Measurements from ENCODE around the gene EXT2.

EXT2 gene

GRCh38 chr11:44136176-44136945 lies 40.9 kb downstream of the EXT2 start:
- no peak for DNase-seq

- DNase-seq: no peak
These were observed 41.6 kb downstream of the EXT2 start for GRCh38 chr11:44137057-44137456.

GRCh38 chr11:44138286-44138685 lies 42.8 kb downstream of the EXT2 start:
- DNase-seq: no peak

- DNase-seq: no peak
These were observed 43.5 kb downstream of the EXT2 start for GRCh38 chr11:44138980-44139379.

GRCh38 chr11:44139565-44140330 lies 44.3 kb downstream of the EXT2 start:
- no peak for DNase-seq

- no peak for DNase-seq
These were observed 44.9 kb downstream of the EXT2 start for GRCh38 chr11:44140372-44140771.

- no peak for DNase-seq
These were observed 45.3 kb downstream of the EXT2 start for GRCh38 chr11:44140805-44141204.

- DNase-seq: no peak
These were observed 48.8 kb downstream of the EXT2 start for GRCh38 chr11:44143987-44144909.

GRCh38 chr11:44145011-44145775 lies 49.7 kb downstream of the EXT2 start:
- DNase-seq: no peak

- DNase-seq: no peak
These were observed 51.5 kb downstream of the EXT2 start for GRCh38 chr11:44146931-44147330.

- DNase-seq: no peak
These were observed 52.3 kb downstream of the EXT2 start for GRCh38 chr11:44147751-44148150.

- no peak for DNase-seq
These were observed 54.2 kb downstream of the EXT2 start for GRCh38 chr11:44149651-44150050.

- DNase-seq: no peak
These were observed 54.9 kb downstream of the EXT2 start for GRCh38 chr11:44150401-44150800.

- DNase-seq: no peak
These were observed 61.5 kb downstream of the EXT2 start for GRCh38 chr11:44157019-44157418.

- no peak for DNase-seq
These were observed 62.9 kb downstream of the EXT2 start for GRCh38 chr11:44158384-44158783.

- no peak for DNase-seq
These were observed 64.6 kb downstream of the EXT2 start for GRCh38 chr11:44159848-44160721.

GRCh38 chr11:44162004-44162403 lies 66.5 kb downstream of the EXT2 start:
- DNase-seq: no peak

GRCh38 chr11:44162662-44163061 lies 67.2 kb downstream of the EXT2 start:
- DNase-seq: no peak

GRCh38 chr11:44165432-44165831 lies 70.0 kb downstream of the EXT2 start:
- DNase-seq: no peak

- DNase-seq: no peak
These were observed 71.6 kb downstream of the EXT2 start for GRCh38 chr11:44167046-44167445.

GRCh38 chr11:44171518-44171917 lies 76.0 kb downstream of the EXT2 start:
- DNase-seq: no peak

Measured in GF-D8 (cell line).